H7 (cell line): ENCODE measurements around the gene U2SURP. TPM values are rescaled to one million over a fixed set of nuclear protein-coding genes. Genes with fewer than 3 reads are reported as not detected.

Experiments used
- DNase-seq: peaks from one replicate; pipeline ENCODE4 v3.0.0; 2012
- H3K27me3 ChIP-seq: 2 replicates; pipeline ENCODE4 v1.6.0; 2011; ENCODE audit warnings: mild to moderate bottlenecking, low read length; ENCODE audit not compliant: control insufficient read depth, insufficient read depth
- H3K36me3 ChIP-seq: replicated peaks from 2 replicates; pipeline ENCODE4 v1.5.1; 2011; ENCODE audit warnings: low read length; ENCODE audit not compliant: control insufficient read depth, insufficient read depth
- H3K4me3 ChIP-seq: 2 replicates; pipeline ENCODE4 v1.5.1; 2011; ENCODE audit warnings: low read depth, mild to moderate bottlenecking, control low read depth, low read length, moderate library complexity; ENCODE audit not compliant: insufficient read depth
- total RNA-seq: library from RNA; depleted of rRNA; stranded (reverse); fragments of >200 nt; shearing (Covaris generic); gene quantifications from 2 replicates; pipeline ENCODE4 v1.2.3, GENCODE V29; 2014

Gene U2SURP
- total RNA-seq, 1 experiment from 2014 or later = 110 TPM

DNA sequence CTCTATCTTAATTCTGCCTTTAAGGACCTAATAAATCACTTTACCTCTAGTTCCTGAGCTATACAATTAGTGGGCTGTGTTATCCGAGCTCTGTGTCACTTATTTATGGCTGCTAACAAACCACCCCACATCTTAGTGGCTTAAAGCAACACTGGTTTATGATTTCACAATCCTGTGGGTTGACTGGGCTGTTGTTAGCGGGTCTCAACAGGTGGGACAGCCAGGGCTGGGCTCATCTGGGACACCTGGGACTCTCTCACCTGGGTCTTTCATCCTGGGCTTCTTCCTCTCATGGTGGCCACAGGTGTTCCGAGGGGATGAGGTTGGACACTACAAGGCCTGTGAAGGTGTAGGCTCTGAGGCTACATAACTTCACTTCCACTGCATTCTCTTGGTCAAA, 82.4 kb downstream of the U2SURP start:
- Histone ChIP-seq H3K4me3 (no peak overlapping the region), H3K27me3 (no peaks in the 10 kb centered on the region), H3K36me3 (no peaks in the 10 kb centered on the region)
- no peak for DNase-seq

DNA sequence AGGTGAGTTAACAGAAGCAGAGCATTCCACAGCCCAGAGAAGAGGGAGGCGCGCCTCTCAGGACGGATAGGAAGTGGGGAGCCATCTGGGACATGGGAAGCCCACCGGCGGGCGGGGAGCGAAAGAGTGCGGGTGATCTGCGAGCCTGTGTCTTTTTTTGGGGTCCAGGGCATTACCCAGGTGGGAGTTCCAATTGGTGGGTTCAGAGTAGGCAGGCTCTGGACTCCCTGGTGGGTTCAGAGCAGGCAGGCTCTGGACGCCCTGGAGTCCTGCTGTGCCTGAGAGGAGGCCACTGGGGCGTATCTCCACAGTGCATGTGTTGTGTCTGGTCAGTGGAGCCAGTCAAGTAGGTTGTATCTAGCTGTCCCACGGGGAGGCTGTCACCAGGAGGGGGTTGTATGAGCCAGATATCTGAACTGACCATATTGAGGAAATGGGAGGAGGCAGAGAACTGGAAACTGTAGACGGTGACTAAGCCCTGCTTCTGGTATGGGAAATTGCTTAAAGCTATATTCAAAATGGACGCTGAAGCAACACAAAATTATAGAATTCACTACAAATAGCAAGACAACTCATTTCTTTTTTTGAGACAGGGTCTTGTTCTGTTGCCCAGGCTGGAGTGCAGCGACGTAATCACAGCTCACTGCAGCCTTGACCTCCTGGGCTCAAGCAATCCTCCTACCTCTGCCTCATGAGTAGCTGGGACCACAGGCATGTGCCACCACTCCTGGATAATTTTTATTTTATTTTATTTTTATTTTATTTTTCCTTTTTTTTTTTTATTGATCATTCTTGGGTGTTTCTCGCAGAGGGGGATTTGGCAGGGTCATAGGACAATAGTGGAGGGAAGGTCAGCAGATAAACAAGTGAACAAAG, 83.7 kb downstream of the U2SURP start:
- Histone ChIP-seq H3K4me3 (no peak overlapping the region), H3K36me3 (no peaks in the 10 kb centered on the region), H3K27me3 (no peaks in the 10 kb centered on the region)
- no peak for DNase-seq

DNA sequence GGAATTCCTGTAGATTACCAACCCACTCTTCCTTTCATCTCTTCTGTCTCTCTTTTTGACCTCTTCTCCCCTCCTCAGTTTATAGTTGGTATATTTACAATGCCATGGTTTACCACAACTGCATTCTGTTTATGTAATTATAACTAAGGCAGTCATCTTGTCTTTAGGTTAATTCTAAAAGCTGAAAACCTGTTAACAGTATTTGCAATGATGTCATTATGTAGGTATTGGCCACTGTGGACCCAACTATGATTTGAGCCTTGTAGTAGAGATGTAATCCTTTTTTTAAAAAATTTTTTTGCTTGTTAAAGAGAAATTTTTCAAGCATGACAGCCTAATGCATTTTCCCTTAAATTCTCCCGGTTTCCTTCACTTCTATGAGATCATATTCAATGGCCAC, 87.5 kb downstream of the U2SURP start:
- Histone ChIP-seq H3K4me3 (no peak overlapping the region), H3K27me3 (no peaks in the 10 kb centered on the region), H3K36me3 (no peaks in the 10 kb centered on the region)
- no peak for DNase-seq

DNA sequence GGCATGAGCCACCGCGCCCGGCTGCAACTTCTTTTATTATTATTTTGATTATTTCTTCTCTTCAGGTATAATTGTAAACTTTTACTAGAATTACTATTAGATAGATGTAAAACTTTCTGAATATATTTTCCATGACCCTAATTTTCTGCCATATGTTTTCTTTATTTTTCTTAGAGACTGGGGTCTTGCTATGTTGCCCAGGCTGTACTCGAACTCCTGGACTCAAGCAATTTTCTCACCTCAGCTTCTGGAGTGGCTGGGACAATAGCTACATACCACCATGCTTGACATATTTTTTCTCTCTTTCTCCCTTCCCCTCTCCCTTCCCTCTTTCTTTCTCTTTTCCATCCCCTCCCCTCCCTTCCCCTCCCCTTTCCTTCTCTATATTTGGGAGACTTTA, 88.6 kb downstream of the U2SURP start:
- H3K36me3 ChIP-seq = no peaks in the 10 kb centered on the region
- H3K27me3 ChIP-seq = no peaks in the 10 kb centered on the region
- no peak for DNase-seq
- no peak overlapping the region for H3K4me3 ChIP-seq

- H3K27me3 ChIP-seq = no peaks in the 10 kb centered on the region
- H3K36me3 ChIP-seq = no peaks in the 10 kb centered on the region
- no peak for DNase-seq
- no peak overlapping the region for H3K4me3 ChIP-seq
Measured at GRCh38 chr3:143090486-143090885, 89.1 kb downstream of the U2SURP start.

DNA sequence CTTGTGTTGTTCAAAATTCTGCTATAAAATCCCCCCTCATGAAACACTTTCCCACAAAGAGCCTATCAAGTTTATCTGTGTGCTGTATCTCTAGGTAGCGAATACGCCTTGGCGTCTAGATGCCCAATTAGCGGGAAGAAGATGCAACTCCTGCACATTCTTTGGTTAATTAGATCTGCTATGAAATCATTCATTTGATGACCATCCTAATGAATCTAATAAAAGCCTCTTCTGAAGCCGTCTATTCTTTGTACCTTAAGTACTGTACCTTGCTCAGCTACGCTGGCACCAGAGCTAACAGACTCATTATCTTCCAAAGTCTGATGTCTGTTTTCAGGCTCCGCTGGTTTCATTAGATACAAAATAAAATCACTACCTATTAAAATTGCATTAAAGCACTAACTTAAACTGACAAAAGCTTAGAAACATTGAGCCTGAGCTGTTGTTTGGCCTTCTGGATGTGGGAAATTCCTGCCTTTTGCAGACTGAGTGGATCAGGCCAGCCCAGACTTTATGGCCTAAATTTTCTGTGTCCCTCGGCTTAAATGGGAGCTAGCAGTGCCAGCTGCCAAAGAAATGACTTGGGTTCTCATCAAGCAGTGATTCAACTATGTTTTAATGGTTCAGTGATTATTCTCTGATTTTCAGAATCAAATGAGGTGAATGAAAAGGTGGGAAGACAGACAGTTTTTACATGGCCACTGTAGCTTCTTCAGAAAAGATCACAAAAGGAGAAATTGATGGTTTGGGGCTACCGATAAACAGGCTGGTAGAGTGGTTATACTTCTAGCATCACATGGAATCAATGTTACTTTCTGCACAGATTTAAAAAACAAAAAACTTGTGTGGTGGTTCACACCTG, 89.8 kb downstream of the U2SURP start:
- Histone ChIP-seq H3K27me3 (no peaks in the 10 kb centered on the region), H3K36me3 (no peaks in the 10 kb centered on the region), H3K4me3 (no peak overlapping the region)
- DNase-seq = no peak

GRCh38 chr3:143092191-143092590, 90.8 kb downstream of the U2SURP start:
- no peaks in the 10 kb centered on the region for H3K27me3 ChIP-seq
- no peaks in the 10 kb centered on the region for H3K36me3 ChIP-seq
- no peak overlapping the region for H3K4me3 ChIP-seq
- no peak for DNase-seq

GRCh38 chr3:143095813-143096212, 94.4 kb downstream of the U2SURP start:
- Histone ChIP-seq H3K36me3 (no peaks in the 10 kb centered on the region), H3K4me3 (no peak overlapping the region), H3K27me3 (no peaks in the 10 kb centered on the region)
- no peak for DNase-seq

DNA sequence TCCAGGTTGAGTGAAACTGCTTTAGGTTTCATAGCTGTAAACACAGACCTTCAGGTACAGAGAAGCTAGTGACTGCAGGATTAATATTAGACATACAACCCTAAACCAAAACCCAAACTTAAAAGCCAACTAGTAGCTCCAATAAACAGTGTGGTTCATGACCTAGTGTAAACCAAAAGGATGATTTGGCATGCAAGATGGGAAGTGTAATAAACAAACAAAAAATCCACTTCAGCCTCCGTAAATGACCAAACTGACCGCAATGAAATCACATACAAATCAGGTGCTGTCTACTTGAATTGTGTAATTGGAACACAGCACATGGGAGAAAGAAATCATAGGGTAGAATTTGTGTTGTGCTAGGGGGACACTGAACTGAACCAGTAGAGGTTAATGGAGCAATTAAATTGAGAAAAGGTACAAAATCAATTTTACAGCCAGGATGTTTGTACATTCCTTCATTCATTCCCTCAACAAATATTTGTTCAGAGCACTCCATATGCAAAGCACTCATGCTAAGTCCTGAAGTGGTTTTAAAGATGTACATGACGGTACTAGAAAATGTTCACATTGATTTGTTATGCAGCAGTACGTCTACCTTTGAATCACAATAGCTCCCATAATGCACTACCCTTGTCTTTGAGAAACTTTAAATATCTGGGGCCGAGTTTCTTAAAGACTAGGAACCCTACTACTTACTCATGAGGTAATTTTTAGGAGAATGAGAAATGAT, 96.8 kb downstream of the U2SURP start:
- no peak for DNase-seq
- Histone ChIP-seq H3K36me3 (no peaks in the 10 kb centered on the region), H3K4me3 (no peak overlapping the region), H3K27me3 (no peaks in the 10 kb centered on the region)

DNA sequence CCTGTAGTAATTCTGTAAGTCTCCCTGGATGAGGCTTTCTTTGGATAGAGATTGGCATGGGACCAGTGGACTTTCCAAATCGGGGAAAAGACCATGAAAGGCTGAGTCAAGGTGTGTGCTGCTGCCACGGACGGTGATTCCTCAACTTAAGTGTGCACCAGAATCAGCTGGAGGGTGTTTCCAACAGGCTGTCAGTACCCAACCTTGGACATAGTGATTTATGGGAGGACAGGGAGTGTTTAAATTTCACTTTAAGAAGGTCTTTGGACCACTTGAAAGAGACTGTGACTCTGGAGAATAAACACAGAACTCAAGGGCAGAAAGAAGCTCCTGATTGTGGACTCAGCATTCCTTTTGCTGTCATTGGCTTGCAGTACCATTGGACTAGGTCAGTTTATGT, 97.8 kb downstream of the U2SURP start:
- no peak for DNase-seq
- no peaks in the 10 kb centered on the region for H3K27me3 ChIP-seq
- no peaks in the 10 kb centered on the region for H3K36me3 ChIP-seq
- no peak overlapping the region for H3K4me3 ChIP-seq

DNA sequence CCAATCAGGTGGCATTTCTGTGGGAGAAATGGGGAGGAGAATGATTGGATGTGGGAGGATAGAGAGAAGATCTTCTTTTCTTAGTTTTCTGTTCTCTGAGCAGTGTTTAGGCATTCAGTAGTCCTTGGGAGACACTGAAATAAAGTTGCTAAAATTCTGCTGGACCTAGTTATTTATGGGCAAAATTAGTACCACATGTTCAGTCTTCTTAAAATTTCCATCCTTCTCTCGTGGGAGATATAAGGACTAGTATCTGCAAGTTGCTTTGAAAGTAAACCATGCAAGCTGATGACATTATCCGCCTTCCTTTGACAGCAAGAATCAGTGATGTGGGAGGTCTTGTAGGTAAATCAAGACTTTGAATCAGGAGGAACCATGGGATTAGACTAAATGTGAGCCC, 98.3 kb downstream of the U2SURP start:
- Histone ChIP-seq H3K27me3 (no peaks in the 10 kb centered on the region), H3K36me3 (no peaks in the 10 kb centered on the region), H3K4me3 (no peak overlapping the region)
- DNase-seq = no peak

DNA sequence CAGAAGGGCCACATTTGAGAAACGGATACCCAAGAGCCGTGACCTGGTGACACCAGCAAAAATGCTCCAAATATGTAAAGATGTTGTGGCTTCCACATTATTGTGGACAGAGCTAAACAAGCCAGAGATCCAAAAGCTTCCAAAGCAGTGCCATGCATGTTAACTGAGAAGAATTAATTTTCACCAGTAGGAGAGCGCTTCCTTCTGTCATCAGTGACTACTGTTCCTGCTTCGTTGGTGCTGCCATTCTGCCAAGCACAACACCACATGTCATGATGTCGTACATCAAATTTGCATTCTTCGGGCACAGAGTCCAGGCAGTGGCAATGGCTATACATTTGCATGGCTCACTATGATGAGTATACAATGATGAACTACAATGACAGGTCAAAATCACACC, 99.1 kb downstream of the U2SURP start:
- Histone ChIP-seq H3K36me3 (no peaks in the 10 kb centered on the region), H3K4me3 (no peak overlapping the region), H3K27me3 (no peaks in the 10 kb centered on the region)
- no peak for DNase-seq

- Histone ChIP-seq H3K4me3 (no peak overlapping the region), H3K36me3 (no peaks in the 10 kb centered on the region), H3K27me3 (no peaks in the 10 kb centered on the region)
- DNase-seq = no peak
Measured at GRCh38 chr3:143101792-143102381, 100.5 kb downstream of the U2SURP start.

GRCh38 chr3:143103652-143104051, 102.3 kb downstream of the U2SURP start:
- Histone ChIP-seq H3K36me3 (no peaks in the 10 kb centered on the region), H3K27me3 (no peaks in the 10 kb centered on the region), H3K4me3 (no peak overlapping the region)
- DNase-seq = no peak
